ENCODE measurements around the gene CTSH.
A peak's percentile ranks its signal among the peaks of the same experiment; 100 is the strongest.
"Not testable (repeated sequence)": the region's sequence is repeated elsewhere in the genome, so short reads cannot be mapped to it uniquely, and the experiment has no call there.

Gene CTSH

GRCh38 chr15:78879517-78880241, 65.2 kb downstream of the CTSH start:
- no peak for DNase-seq

GRCh38 chr15:78878356-78878755, 66.5 kb downstream of the CTSH start:
- no peak for DNase-seq

- not testable (repeated sequence) for DNase-seq
Measured at GRCh38 chr15:78876954-78877353, 67.9 kb downstream of the CTSH start.

- peak; percentile 23 for DNase-seq
Measured at GRCh38 chr15:78875107-78875914, 69.5 kb downstream of the CTSH start.

- DNase-seq, result peak; percentile 42
Measured at GRCh38 chr15:78873793-78874765, 70.8 kb downstream of the CTSH start.

- DNase-seq, result peak; percentile 93
Measured at GRCh38 chr15:78872972-78873792, 71.7 kb downstream of the CTSH start.

GRCh38 chr15:78872155-78872971, 72.5 kb downstream of the CTSH start, which contains the start of gene MORF4L1:
Gene MORF4L1 (plus strand): TSS chr15:78872890. CDS start chr15:78873018, 128 bp downstream.
- peak; percentile 98 for DNase-seq

- not testable (repeated sequence) for DNase-seq
Measured at GRCh38 chr15:78871483-78872127, 73.2 kb downstream of the CTSH start.
